HepG2 (cell line): ENCODE results near the gene DBN1. TPM values are rescaled to one million over a fixed set of nuclear protein-coding genes. Genes with fewer than 3 reads are reported as not detected.

Experiments used
- ARHGAP35 ChIP-seq: sonication (generic); formaldehyde crosslinking; IDR thresholded peaks from 2 replicates; pipeline ENCODE4 v1.9.0; 2022; ENCODE audit warnings: mild to moderate bottlenecking, inconsistent platforms, moderate library complexity, missing genetic modification reagents, borderline replicate concordance
- FUBP1 ChIP-seq: sonication (generic); formaldehyde crosslinking; IDR thresholded peaks from 2 replicates; pipeline ENCODE4 v1.5.1; 2020; ENCODE audit warnings: missing genetic modification reagents, mild to moderate bottlenecking, borderline replicate concordance
- HES4 ChIP-seq: sonication (generic); formaldehyde crosslinking; IDR thresholded peaks from 2 replicates; pipeline ENCODE4 v1.9.0; 2021; ENCODE audit warnings: mild to moderate bottlenecking, missing genetic modification reagents, borderline replicate concordance
- JUND ChIP-seq: sonication (generic); formaldehyde crosslinking; IDR thresholded peaks from 2 replicates; pipeline ENCODE4 v1.8.0; 2022; ENCODE audit warnings: mild to moderate bottlenecking, missing genetic modification reagents
- MED8 ChIP-seq: sonication (generic); formaldehyde crosslinking; IDR thresholded peaks from 2 replicates; pipeline ENCODE4 v1.8.1; 2023; ENCODE audit warnings: mild to moderate bottlenecking, missing genetic modification reagents; ENCODE audit not compliant: insufficient replicate concordance
- MEIS1 ChIP-seq: sonication (generic); formaldehyde crosslinking; IDR thresholded peaks from 2 replicates; pipeline ENCODE4 v1.9.0; 2021; ENCODE audit warnings: mild to moderate bottlenecking, missing genetic modification reagents, moderate library complexity, borderline replicate concordance
- MLLT10 ChIP-seq: sonication (generic); formaldehyde crosslinking; IDR thresholded peaks from 2 replicates; pipeline ENCODE4 v1.4.0; 2020; ENCODE audit warnings: missing genetic modification reagents
- NFYB ChIP-seq: sonication (generic); formaldehyde crosslinking; IDR thresholded peaks from 2 replicates; pipeline ENCODE4 v1.4.0; 2020; ENCODE audit warnings: missing genetic modification reagents
- PREB ChIP-seq: sonication (generic); formaldehyde crosslinking; IDR thresholded peaks from 2 replicates; pipeline ENCODE4 v1.4.0; 2020; ENCODE audit warnings: missing genetic modification reagents
- SMYD3 ChIP-seq: sonication (generic); formaldehyde crosslinking; IDR thresholded peaks from 2 replicates; pipeline ENCODE4 v1.8.1; 2023; ENCODE audit warnings: mild to moderate bottlenecking, missing genetic modification reagents
- SNAPC2 ChIP-seq: sonication (generic); formaldehyde crosslinking; IDR thresholded peaks from 2 replicates; pipeline ENCODE4 v1.8.1; 2022; ENCODE audit warnings: mild to moderate bottlenecking, missing genetic modification reagents
- ZNF563 ChIP-seq: sonication (generic); formaldehyde crosslinking; IDR thresholded peaks from 2 replicates; pipeline ENCODE4 v1.8.0; 2022; ENCODE audit warnings: mild to moderate bottlenecking, moderate library complexity, missing genetic modification reagents
- ZNF646 ChIP-seq: sonication (generic); formaldehyde crosslinking; IDR thresholded peaks from 2 replicates; pipeline ENCODE4 v1.9.0; 2021; ENCODE audit warnings: mild to moderate bottlenecking, missing genetic modification reagents
- ZNF766 ChIP-seq: sonication (generic); formaldehyde crosslinking; IDR thresholded peaks from 2 replicates; pipeline ENCODE4 v1.5.0; 2020; ENCODE audit warnings: missing genetic modification reagents, borderline replicate concordance
- ZNF782 ChIP-seq: sonication (generic); formaldehyde crosslinking; IDR thresholded peaks from 2 replicates; pipeline ENCODE4 v1.4.0; 2020; ENCODE audit warnings: missing genetic modification reagents, mild to moderate bottlenecking, borderline replicate concordance
- ZSCAN29 ChIP-seq: sonication (generic); formaldehyde crosslinking; conservative IDR thresholded peaks from 2 replicates; pipeline ENCODE4 v1.4.0; 2020; ENCODE audit warnings: mild to moderate bottlenecking, missing genetic modification reagents
- polyA plus RNA-seq, 8 experiments: library from polyadenylated mRNA; depleted of rRNA in 3 of 8; stranded (reverse) in 7 of 8; unstranded in 1 of 8; fragments of >200 nt; fragmentation: Illumina TruSeq in 4 of 8; extraction: Trizol in 4 of 8; gene quantifications; 2 replicates each; pipeline versions ENCODE4 v1.2.1 to v1.2.3, GENCODE V29; 2011 to 2016; ENCODE audit warnings: low read depth in 4 of 8, missing spikeins in 1 of 8, mixed read lengths in 1 of 8; ENCODE audit not compliant: insufficient read depth in 1 of 8
- total RNA-seq, 5 experiments: library from RNA; depleted of rRNA; stranded (reverse); fragments of >200 nt; fragmentation: Illumina TruSeq; extraction: Trizol; gene quantifications; 2 replicates each; pipeline ENCODE4 v1.2.3, GENCODE V29; 2016; ENCODE audit warnings: low read depth in 1 of 5

DBN1 gene
- total and polyA plus RNA-seq, 2 of the 13 experiments (the other 11 are each of a cell fraction or from before 2014, with no cell fraction given) = 27.0 to 37.3 TPM

GRCh38 chr5:177516601-177517568 lies 43.5 kb upstream of the DBN1 start, which contains the start of gene DDX41 (continued):
- TF ChIP-seq PREB (CRISPR knock-in tag) (no peak), ZNF563 (CRISPR knock-in tag) (peak; percentile 84; the same call in 1 of the 2 replicates), ARHGAP35 (CRISPR knock-in tag) (peak; percentile 68; the same call in 1 of the 2 replicates), SNAPC2 (CRISPR knock-in tag) (peak; percentile 84; the same call in 1 of the 2 replicates), JUND (peak; percentile 18; the same call in 1 of the 2 replicates), HES4 (CRISPR knock-in tag) (peak; percentile 45; the same call in 1 of the 2 replicates), MEIS1 (CRISPR knock-in tag) (peak; percentile 94; the same call in 1 of the 2 replicates), ZNF782 (CRISPR knock-in tag) (peak; percentile 90), MED8 (CRISPR knock-in tag) (peak; percentile 81), ZNF646 (CRISPR knock-in tag) (no peak), NFYB (CRISPR knock-in tag) (peak; percentile 90), MLLT10 (CRISPR knock-in tag) (no peak), ZSCAN29 (CRISPR knock-in tag) (peak; percentile 77), ZNF766 (CRISPR knock-in tag) (peak; percentile 71; the same call in 1 of the 2 replicates), SMYD3 (CRISPR knock-in tag) (peak; percentile 65; the same call in 1 of the 2 replicates), FUBP1 (CRISPR knock-in tag) (0 out of 2 replicates have a peak, but pooled peaks have one; percentile 19)
